Stimulated activated CD4-positive, alpha-beta T cell treated with anti-CD3 and anti-CD28 coated beads, TNF-alpha, amount 100 ng/mL, for 1 hour (primary cell): ENCODE measurements around the gene SYTL4.
A peak's percentile ranks its signal among the peaks of the same experiment; 100 is the strongest.

Experiments
- DNase-seq, 3 donors: peaks; one replicate each; pipeline ENCODE4 v3.0.0-alpha.2; 2020; ENCODE audit warnings: low read depth in 3 of 3, low spot score in 1 of 3

The SYTL4 gene

GRCh38 chrX:100648458-100649417 lies 83.2 kb downstream of the SYTL4 start:
- no peak for DNase-seq

GRCh38 chrX:100647739-100648138 lies 84.2 kb downstream of the SYTL4 start:
- DNase-seq, result no peak

GRCh38 chrX:100647095-100647494 lies 84.8 kb downstream of the SYTL4 start:
- no peak for DNase-seq

- no peak for DNase-seq
Measured at GRCh38 chrX:100645106-100645505, 86.8 kb downstream of the SYTL4 start.

- DNase-seq, result no peak
Measured at GRCh38 chrX:100643956-100644860, 87.7 kb downstream of the SYTL4 start, which contains the start of gene SRPX2. TSS of gene SRPX2 (plus strand) at chrX:100644199. CDS start at chrX:100646323, 2,124 bp downstream.

GRCh38 chrX:100643212-100643611 lies 88.7 kb downstream of the SYTL4 start:
- no peak for DNase-seq

GRCh38 chrX:100642290-100642689 lies 89.6 kb downstream of the SYTL4 start:
- DNase-seq, result no peak

GRCh38 chrX:100636321-100636991 lies 95.5 kb downstream of the SYTL4 start, which contains the start of gene TSPAN6:
TSS of gene TSPAN6 (minus strand) at chrX:100636806. CDS start at chrX:100636694, 112 bp downstream.
- peak; percentile 31 to 55 (median 46) for DNase-seq

GRCh38 chrX:100635989-100636320 lies 96.0 kb downstream of the SYTL4 start:
- DNase-seq, result no peak

- no peak for DNase-seq
Measured at GRCh38 chrX:100635040-100635439, 96.9 kb downstream of the SYTL4 start.

- no peak for DNase-seq
Measured at GRCh38 chrX:100625985-100626491, 105.9 kb downstream of the SYTL4 start.
